RPMI8226 (cell line): ENCODE measurements around the gene FARS2.
"Not testable (repeated sequence)": the region's sequence is repeated elsewhere in the genome, so short reads cannot be mapped to it uniquely, and the experiment has no call there.

Experiments used
- DNase-seq: peaks from one replicate; pipeline ENCODE4 v3.0.0-alpha.2; 2015

The FARS2 gene

GRCh38 chr6:5778317-5778857, 517.1 kb downstream of the FARS2 start:
- no peak for DNase-seq

DNA sequence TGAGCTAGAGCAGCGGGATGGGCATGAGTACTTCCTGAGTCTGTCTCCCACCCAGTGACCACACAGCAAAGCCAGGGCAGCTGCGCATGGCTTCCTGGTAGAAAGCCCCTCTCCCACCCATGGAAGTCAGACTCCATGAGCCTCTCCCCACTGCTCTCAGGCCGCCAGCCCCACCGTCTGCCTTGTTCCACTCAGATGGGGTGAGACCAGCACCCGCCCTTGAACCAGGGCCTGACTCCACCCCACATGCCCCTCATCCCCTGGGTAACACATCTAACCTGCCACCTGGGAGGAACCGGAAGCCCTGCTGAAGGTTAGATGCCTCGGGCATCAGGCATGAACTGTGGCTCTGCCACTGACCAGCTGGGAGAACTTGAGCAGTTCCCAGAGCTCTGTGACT, 517.6 kb downstream of the FARS2 start:
- DNase-seq = no peak

DNA sequence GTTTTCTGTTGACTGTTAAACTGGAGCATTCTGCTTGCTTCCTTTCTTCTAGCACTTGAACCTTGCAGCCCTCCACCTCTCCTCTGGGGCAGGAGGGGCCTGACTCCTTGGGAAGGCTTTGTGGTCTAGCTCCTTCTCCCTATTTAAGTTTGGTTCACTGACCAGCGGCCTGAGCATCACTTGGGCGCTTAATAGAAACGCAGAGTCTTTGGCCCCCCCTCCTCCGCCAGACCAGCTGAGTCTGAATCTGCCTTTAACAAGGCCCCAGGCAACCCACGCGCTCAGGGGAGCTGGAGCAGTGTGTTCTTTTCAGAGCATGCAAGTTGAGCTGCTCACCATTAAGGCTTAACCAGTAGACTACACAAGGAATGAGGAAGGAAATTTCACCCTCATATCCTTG, 519.7 kb downstream of the FARS2 start:
- DNase-seq = no peak

GRCh38 chr6:5781966-5782556, 520.7 kb downstream of the FARS2 start:
- no peak for DNase-seq

GRCh38 chr6:5782783-5783547, 521.7 kb downstream of the FARS2 start:
- DNase-seq = no peak

DNA sequence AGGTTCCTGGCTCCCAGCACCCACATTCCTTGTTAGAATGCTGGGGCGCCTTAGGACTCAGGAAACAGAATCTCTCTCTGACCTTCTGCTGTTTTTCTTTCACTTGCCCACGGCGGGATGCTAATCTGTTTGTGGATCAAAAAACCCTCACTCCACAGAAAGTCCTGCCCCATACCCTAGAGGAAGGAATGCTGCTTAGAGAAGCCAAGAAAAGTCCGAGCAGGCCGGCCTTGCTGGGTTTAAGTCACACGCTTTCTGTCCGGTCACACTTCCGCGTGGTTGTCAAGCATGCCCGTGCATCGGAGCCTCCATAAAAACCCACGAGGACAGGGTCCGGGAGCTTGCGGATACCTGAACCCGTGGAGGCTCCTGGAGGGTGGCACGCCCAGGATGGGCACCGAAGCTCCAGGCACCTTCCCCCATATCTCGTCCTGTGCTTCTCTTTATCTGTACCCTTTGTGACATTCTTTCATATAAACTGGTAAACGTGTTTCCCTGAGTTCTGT, 522.3 kb downstream of the FARS2 start:
- no peak for DNase-seq

GRCh38 chr6:5785249-5785648, 523.9 kb downstream of the FARS2 start:
- no peak for DNase-seq

- DNase-seq = no peak
Measured at GRCh38 chr6:5786321-5786968, 525.1 kb downstream of the FARS2 start.

DNA sequence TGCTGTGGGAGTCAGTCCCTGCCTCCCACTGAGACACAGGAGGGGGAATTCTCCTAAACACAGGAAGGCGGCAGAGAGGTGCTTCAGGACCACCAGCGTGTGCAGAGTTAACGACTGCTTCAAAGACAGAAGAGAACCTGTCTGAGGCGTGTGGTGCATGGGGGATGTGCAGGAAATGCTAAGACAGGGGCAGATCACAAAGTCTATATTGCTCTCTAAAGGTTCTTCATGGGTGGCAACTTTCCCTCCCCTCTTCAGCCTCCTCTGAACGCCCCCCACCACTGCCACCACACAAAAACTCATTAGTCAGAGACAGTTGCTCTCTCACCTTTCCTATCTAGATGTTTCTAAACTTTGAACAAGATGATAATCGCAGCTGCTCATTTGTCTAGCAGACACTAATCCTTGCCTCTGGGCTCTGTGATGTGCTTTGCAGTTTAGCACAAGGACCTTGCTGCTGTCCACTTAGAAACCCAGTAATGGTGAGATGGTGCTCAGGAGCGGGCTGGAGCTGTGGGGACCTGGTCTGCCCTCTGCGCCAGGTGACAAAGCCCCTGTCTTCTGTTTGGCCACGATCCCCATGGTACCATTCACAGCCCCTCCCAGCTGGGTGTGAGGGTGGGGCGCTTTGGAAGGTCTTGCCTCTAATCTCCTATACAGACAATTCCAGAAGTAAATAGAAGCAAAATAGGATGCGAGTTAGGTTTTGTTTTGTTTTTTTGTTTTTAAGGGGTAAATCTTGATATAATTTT, 525.8 kb downstream of the FARS2 start:
- no peak for DNase-seq

DNA sequence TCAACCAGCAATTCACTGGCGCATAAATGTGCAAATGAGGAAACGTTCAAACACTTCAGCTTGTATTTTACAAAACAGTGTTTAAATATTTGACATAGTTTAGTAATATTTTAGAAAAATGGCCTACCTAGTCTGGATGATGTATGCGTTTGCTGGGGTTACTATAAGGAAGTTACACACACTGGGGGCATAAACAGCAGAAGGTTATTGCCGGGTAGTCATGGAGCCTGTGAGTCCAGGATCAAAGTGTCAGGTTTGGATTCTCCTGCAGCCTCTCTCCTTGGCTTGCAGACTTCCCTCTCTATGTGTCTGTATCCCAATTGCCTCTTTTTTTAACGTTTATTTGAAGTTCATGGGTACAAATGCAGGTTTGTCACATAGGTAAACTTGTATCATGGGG, 528.1 kb downstream of the FARS2 start:
- DNase-seq = not testable (repeated sequence)

DNA sequence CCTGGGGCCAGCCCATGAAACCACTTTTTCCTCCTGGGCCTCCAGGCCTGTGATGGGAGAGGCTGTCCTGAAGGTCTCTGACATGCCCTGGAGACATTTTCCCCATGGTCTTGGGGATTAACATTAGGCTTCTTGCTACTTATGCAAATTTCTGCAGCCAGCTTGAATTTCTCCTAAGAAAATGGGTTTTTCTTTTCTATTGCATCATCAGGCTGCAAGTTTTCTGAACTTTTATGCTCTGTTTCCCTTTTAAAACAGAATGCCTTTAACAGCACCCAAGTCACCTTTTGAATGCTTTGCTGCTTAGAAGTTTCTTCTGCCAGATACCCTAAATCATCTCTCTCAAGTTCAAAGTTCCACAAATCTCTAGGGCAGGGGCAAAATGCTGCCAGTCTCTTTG, 535.2 kb downstream of the FARS2 start:
- not testable (repeated sequence) for DNase-seq

DNA sequence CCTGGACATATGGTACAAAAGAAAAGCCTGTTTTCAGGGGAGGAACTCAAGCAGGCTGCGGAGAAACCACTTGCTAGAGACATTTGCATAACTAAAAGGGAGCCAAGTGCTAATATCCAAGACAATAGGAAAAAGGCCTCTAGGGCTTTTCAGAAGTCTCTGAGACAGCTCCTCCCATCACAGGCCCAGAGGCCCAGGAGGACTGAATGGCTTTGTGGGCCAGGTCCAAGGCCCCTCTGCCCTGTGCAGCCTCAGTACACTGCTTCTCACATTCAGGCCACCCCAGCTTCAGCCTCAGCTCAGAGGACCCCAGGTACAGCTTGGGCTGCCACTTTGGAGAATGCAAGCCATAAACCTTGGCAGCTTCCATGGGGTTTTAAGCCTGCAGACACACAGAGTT, 545.1 kb downstream of the FARS2 start:
- DNase-seq = not testable (repeated sequence)

DNA sequence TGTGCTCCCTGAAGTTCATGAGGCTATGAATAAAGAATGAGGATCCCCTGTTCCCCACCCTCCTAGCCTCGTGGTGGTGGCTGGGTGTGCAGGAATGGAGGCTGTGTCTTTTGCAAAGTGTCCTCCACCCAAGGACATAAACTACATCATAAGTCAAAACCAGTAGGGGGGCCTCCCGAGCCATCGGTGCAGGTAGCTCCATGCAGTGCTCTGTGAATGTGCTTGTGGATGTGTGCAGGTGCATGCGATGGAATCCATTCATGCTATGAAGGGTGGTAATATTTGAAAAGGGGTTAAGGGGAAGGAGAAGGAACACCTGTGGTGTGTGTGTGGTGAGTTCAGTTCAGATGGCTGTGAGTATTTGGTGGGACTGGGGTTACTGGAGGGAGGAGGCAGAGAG, 548.1 kb downstream of the FARS2 start:
- no peak for DNase-seq

- DNase-seq = no peak
Measured at GRCh38 chr6:5811997-5812396, 550.7 kb downstream of the FARS2 start.

DNA sequence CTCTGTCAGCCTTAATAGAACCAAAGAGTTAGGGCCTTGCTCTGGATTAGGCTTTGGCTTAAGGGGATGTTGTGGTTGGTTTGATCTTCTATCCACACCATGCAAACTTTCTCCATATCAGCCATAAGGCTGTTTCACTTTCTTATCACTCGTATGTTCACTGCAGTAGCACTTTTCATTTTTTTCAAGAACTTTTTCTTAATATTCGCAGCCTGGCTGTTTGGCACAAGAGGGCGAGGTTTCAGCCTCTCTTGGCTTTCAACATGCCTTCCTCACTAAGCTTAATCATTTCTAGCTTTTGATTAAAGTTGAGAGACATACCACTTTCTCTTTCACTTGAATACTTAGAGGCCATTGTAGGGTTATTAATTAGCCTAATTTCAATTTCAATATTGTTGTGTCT, 552.3 kb downstream of the FARS2 start:
- no peak for DNase-seq

DNA sequence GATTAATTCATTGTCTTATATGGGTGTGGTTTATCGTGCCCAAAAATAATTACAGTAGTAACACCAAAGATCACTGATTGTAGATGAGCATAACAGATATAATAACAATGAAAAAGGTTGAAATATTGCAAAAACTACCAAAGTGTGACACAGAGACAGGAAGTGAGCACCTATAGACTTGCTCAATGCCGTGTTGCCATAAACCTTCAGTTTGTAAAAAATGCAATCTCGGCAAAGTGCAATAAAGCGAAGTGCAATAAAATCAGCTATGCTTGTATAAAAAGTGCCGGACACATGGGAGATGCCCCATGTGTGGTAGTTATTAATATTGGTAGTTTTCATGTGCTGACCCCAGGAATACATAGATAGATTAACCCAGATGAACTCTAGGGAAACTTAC, 552.8 kb downstream of the FARS2 start:
- DNase-seq = no peak

DNA sequence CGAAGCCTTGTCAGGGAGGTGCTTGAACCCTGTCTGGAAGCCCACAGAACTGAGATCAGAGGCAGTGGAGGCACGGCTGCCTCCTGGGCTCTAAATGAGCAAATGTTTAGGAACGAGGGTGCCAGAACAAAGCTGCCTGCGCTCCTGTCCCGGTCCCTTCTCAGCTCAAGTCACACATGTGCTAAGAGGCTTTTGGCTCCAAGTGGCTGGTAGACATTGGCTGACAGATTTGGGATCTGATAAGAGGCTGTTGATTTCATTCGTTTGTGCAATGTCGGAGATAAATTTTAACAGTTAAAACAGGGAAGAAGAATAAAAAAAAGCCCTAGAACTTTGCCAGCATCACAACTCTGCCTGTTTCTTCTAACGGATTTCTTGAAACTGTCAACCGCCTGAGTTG, 553.6 kb downstream of the FARS2 start:
- no peak for DNase-seq

GRCh38 chr6:5817869-5818268, 556.6 kb downstream of the FARS2 start:
- DNase-seq = no peak

GRCh38 chr6:5818959-5819358, 557.6 kb downstream of the FARS2 start:
- no peak for DNase-seq
